Stimulated activated CD8-positive, alpha-beta memory T cell treated with anti-CD3 and anti-CD28 coated beads, Interleukin-15, amount 100 ng/mL, for 24 hours (primary cell): ENCODE results near the gene ADM2.
A peak's percentile ranks its signal among the peaks of the same experiment; 100 is the strongest.
"Not testable (repeated sequence)": the region's sequence is repeated elsewhere in the genome, so short reads cannot be mapped to it uniquely, and the experiment has no call there.

Source experiments
- DNase-seq: peaks from one replicate; pipeline ENCODE4 v3.0.0-alpha.2; 2020; ENCODE audit warnings: low read depth

The ADM2 gene

DNA sequence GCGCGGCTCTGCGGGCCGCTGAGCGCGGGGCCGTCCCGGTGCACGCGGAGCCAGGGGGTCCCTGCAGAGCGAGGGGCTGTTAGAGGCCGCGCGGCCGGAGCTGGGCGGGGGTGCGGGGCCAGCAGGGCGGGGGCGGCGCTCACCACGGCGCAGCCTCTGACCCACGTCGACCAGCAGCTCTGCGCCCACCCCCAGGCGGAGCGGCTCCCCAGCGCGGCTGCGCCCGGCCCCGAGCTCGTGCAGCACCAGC, 44.4 kb downstream of the ADM2 start:
- no peak for DNase-seq

DNA sequence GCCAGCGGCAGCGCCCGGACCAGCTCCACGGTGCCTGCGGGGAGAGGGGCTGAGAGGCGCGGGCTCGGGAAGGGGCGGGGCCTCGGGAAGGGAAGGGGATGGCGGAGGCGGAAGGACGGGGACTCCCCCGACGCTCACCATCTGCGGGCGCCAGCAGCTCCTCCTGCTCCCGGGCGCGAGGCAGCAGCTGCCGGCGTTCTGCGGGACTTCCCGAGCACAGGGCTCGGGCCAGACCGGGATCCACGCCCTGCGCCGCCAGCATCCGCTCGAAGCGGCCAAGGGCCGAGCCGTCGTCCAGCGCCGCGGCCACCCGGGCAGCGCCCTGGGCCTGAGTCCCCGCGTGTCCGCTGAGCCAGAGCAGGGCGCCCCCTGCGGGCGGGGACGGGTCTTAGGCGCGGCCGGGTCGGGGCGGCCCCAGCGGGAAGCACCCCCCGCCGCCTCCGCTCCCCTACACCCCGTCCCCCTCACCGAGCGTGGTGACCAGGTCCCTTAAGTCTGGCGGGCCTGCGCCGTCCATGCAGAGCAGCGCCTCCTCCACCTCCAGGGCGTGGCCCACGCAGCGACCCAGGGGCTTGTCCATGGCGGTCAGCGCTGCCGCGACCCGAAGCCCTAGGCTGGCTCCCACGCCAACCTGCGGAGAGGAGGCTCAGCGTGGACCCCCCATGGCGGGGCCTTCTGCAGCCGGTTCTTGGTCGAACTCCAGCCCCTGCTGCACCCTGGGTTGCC, 44.9 kb downstream of the ADM2 start:
- peak; percentile 63 for DNase-seq

DNA sequence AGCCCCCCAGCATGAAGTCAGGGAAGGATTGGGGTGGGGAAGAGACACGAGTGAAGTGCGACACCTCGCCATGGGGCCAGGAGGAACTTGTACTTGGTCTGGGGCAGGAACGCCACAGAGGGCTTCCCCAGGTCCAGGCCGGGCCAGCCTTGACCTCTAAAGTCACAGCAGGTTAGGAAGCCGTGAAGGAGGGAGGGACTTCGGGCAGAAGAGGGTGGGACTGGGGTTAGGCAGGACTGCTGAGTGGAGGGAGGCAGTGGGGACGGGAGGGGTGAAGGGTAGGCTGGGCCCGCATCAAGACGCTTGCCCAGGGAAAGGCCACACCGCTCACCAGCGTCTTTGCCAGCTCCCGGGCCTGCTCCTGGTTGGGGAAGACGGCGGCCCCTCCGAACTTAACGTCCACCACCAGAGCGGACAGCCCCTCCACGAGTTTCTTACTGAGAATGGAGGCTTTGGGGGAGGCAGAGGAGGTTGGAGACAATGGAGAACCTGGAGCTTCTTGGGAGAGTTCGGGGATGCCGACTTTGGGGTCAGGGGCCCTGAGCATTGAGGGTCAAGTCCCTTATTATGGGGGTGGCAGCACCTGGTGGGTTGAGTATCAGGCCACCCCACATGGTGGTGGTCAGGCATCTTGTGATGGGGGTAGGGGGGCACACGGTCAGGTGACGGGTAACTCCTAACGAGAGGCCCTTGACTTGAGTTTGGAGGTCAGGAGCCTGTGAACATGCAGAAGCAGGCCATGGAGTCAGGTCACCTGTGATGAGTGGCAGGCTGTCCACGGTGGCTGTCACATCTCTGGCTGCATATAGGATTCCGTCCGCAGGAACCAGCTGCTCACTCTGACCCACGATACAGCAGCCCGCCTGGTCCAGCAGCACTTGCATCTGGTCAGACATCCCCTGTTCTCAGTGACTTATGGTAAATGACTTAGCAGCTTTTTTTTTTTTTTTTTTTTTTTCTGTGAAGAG, 45.8 kb downstream of the ADM2 start:
- no peak for DNase-seq

DNA sequence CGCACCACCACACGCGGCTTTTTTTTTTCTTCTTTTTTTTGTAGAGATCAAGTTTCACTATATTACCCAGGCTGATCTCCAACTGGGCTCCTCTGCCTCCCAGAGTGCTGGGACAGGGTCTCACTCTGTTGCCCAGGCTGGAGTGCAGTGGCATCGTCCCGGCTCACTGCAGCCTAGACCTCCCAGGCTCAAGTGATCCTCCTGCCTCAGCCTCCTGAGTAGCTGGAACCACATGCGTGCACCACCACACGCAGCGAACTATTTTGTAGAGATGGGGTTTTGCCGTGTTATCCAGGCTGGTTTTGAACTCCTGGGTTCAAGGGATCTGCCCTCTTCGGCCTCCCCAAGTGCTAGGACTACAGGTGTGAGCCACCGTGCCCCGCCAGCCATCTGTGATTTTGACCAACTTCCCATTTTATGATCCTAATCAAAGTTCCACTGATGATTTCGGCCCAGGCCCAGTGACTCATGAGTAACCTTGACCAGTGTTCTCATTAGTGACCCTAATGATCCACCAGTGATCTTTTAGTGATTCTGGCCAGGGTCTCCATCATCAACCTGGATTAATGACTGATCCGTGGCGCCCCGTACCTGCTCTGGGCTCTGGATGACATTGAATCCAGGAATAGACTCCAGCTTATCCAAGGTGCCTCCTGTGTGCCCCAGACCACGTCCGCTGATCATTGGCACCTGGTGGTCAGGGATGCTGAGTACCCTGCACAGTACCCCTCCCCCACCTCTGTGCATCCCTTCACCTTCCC, 46.8 kb downstream of the ADM2 start:
- DNase-seq = no peak

DNA sequence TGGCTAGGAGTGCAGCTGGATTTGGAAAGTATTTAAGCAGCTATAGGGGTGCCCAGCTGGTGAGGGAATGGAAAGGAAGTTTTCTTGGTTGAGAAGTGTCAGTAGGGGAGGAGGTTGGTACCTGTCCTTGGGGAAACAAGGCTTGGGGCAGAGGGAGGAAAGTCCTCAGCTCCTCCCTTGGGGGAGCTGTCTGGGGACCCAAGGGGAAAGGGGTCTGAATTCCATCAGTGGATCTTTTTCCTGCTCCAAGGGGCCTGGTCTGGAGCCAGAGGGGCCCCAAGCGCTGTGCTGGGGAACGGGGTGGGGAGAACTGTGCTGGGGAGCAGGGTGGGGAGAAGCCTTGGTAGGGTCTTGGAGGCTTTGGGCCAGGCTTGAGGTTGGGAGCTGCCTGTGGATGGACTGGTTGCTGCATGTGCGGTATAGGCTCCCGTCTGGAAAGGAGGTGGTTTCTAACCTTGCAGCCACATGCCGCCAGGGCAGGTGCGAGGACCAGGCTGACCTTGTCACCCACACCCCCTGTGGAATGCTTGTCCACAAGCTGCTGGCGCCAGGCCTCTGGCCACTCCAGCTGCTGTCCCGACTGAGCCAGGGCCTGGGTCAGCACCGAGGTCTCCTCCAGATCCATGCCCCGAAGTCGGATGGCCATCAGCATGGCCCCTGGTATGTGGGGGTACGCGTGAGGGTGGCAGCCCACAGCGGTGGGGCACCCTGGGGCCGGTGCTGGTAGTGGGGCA, 47.5 kb downstream of the ADM2 start:
- no peak for DNase-seq

DNA sequence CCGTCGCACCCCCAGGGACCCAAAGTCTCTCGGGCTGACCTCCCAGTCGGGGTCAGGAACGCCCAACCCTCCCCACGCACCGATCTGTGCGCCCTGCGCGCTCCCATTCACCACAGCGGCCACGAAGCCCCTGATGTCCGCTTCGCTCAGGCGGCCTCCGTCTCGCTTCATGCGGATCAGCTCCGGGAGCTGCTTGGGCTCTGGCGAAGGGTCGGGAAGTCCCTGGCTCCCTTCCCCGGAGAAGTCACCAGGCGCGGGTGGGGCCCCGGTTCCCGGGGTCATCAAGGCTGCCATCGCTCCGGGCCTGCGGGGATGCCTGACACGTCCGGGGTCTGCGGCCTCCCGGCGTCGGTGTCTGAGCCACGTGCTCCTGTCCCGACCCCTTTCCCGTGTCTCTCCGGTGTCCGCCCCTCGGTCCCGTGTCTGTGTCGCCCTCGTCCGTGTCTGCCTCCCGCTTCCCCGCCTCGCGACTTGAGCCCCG, 48.1 kb downstream of the ADM2 start:
- DNase-seq = no peak

DNA sequence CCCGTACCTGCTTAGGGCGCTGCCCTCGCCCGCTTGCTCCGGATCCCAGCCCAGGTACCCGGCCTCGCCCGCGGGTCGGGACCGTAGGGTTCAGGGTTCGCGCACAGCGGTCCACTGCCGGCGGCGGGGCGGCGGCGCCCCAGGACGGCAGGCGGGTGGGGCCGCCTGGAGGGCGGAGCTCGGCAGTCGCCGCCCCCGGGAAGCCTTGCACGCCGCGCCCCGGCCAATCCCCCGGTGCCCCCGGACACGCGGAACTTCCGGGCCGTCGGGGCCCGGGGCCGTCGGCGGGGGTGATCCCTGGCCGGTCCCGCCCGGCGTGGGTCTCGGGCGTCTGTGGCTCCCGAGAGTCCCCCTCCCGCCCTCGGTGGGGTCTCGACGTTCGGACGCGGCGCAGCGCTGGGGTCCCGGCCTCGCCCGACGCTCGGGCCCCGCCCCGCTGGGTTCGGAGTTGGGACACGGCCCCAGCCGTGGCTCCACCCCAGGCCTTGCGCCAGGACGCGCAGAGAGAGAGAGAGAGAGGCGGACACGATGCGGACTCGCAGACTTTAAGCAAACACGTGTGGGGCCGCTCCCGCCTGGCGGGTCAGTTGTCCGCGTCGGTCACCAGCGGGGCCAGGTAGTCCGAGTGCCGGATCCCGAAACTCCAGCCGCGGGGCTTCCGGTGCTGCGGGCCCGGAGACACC, 48.7 kb downstream of the ADM2 start, which contains the start of gene TYMP:
Gene TYMP (minus strand): TSS at position 116 of the 683 bp plus-strand sequence. CDS start 303 bp downstream, outside the sequence.
- DNase-seq = peak; percentile 49

DNA sequence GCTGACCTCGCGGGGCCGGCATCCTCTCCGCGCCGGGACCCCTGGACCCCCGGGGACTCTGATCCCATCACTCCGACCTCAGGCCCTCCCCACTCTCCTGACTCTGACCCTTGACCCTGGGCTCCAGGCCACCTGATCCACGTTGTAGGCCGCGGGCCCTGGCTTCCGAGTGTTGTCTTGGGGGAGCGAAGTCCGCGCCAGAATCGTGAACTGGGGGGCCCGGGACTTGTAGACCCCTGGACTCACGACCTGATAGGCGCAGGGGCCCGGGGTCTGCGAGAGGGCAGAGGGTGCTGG, 49.2 kb downstream of the ADM2 start:
- no peak for DNase-seq

DNA sequence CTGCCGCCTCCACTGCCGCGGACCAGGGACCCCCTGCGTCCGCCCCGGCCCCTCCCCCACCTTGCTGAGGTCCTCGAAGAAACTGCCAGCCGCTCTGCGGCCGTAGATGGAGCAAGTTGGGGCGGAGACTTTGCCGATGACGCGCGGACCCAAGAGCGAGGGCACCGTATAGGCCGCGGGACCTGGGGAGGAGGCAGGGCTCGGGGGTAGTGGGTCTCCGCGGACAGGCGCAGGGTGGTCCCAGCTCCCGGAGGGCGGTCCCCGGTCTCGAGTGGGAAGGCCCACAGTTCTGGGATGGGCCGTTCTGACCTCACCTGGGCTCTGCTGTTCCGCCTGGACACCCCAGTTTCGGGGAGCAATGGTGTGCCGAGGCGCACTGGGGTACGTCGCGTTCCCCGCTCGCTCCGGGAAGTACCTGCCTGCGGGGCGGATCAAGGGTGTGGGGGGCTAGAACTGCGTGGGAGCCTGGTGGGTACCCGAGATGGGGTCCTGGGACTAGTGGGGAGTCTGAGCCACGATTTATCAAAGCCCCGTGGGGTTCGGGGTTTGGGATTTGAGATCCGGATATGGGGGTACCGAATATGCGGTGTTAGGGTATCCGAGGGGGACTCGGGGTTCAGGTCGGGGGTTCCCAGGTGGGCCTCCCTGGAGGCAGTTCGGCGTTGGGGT, 49.7 kb downstream of the ADM2 start:
- DNase-seq = peak; percentile 56

DNA sequence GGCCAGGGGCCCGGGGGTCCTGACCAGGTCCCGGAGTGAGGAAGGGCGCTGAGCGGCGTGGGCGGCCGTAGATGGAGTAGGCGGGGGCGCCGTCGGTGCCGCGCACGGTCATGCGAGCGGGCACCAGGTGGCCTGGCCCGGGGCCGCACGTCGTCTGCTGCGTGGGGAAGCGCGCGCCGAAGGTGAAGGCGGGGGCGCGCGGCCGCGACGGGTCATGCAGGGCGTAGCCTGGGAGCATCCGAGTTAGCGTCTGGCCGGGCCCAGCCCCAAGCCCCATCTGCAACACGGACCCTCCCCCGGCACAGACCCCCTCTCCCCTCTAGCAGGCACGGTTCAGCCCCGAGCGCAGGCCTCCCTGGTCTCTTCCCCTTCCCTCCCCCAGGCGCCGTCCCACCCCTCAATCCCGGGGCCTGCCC, 50.2 kb downstream of the ADM2 start:
- peak; percentile 43 for DNase-seq

DNA sequence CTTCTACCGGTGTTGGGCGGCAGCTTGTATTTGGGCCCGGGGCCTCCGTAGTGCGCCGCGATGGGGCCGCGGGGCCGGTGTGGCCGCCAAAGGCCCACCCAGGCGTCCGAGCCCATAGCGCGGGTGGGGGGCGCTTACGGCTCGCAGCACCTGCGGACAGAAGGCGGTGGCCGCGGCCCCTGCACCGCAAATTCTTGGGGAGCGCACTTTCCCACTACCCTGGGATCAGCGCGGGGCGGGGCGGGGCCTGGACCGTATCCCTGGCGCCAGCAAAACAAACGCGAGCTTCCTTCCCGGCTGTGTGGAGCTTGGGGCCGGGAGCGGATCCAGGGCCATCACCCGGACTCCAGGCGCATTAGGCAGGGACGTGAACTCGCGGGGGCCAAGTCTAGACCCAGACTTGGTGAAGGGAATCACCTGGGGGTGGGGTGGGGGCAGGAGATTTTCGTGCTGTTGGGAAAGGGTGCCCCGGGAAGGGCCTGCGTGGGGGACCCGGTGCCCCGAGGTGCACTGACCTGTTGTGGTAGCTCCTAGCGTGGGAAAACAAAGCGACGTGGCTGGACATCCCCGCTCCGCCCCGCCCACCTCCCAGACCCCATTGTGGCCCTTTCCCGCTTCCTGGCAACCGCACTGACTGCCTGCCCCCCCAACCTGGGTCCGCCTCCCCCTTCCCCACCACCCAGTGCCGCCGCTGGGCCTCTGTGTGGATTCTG, 50.8 kb downstream of the ADM2 start:
- no peak for DNase-seq

DNA sequence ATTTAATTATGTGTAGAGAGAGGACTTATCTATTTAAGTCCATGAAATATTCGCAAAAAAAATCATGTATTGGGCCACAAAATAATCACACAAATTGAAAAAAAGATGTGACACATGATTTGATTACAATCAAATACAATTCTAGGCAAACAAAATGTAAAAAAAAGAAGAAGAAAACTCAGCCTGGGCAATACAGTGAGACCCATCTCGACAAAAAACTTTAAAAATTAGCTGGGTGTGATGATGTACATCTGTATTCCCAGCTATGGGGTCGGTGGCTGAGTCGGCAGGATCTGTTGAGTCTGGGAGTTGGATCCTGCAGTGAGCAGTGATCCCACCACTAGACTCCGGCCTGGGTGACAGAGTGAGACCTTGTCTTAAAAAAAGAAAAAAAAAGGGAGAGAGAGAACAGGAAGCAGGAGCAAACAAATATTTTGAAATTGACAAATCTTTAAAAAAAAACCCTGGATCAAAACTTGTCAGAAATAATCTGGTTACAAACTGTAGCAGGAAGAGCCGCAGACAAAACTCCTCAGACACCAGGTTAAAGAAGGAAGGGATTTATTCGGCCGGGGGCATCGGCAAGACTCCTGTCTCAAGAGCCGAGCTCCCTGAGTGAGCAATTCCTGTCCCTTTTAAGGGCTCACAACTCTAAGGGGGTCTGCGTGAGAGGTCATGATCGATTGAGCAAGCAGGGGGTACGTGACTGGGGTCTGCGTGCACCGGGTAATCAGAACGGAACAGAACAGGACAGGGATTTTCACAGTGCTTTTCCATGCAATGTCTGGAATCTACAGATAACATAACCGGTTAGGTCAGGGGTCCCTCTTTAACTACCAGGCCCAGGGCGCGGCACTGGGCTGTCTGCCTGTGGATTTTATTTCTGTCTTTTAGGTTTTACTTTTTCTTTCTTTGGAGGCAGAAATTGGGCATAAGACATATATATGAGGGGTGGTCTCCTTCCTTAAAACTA, 51.8 kb downstream of the ADM2 start:
- no peak for DNase-seq

DNA sequence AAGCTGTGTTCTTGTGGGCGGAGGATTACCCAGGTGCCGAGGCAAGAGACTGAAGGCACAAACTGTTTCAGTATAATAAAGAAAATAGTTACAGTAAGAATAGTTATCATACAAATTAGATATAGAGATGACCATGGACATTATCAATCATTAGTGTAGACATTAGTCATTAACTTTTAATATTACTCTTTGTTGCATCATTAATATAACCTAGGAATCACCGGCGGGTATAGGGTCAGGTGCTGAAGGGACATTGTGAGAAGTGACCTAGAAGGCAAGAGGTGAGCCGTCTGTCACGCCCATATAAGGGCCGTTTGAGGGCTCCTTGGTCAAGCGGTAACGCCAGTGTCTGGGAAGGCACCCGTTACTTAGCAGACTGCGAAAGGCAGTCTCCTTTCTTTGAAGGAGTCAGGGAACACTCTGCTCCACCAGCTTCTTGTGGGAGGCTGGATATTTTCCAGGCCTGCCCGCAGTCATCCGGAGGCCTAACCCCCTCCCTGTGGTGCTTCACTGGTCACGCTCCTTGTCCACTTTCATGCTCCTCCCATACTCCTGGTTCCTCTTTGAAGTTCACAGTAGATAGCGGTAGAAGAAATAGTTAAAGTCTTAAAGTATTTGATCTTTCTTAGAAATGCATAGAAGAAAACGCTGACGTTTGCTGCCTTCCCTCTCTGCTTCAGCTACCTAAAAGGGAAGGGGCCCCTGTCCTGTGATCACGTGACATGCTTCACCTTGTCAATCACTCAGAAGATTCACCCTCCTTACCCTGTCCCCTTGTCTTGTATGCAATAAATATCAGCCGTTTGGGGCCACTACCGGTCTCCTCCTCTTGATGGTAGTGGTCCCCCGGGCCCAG, 52.7 kb downstream of the ADM2 start:
- DNase-seq = not testable (repeated sequence)

DNA sequence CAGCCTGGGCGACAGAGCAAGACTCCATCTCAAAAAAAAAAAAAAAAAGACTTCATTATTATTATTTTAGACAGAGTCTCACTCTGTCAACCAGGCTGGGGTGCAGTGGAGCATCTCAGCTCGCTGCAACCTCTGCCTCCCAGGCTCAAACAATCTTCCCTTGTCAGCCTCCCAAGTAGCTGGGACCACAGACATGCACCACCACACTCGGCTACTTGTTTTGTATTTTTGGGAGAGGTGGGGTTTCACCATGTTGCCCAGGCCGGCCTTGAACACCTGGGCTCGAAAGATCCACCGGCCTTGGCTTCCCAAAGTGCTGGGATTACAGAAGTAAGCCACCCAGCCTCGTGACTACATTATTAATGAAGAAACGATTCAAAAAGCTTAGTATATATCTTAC, 53.8 kb downstream of the ADM2 start:
- DNase-seq = no peak
